ENCODE measurements around the gene PDE4D. TPM values are rescaled to one million over a fixed set of nuclear protein-coding genes. Genes with fewer than 3 reads are reported as not detected.

PDE4D gene
- total RNA-seq, 1 experiment from 2014 or later: 3.3 TPM

- TF ChIP-seq CTCF (IDR thresholded peaks at IDR 0.05) (no peak), FOXP1 (CRISPR knock-in tag; IDR thresholded peaks at IDR 0.05; ENCODE audit: borderline replicate concordance) (no peak), IRF1 (CRISPR knock-in tag; IDR thresholded peaks at IDR 0.05) (no peak), CREM (CRISPR knock-in tag; IDR thresholded peaks at IDR 0.05) (no peak), CBFB (CRISPR knock-in tag; IDR thresholded peaks at IDR 0.05; ENCODE audit: low read depth) (no peak), TEAD4 (CRISPR knock-in tag; IDR thresholded peaks at IDR 0.05) (no peak), MXD4 (CRISPR knock-in tag; IDR thresholded peaks at IDR 0.05; ENCODE audit: borderline replicate concordance) (no peak), GRHL2 (CRISPR knock-in tag; IDR thresholded peaks at IDR 0.05; ENCODE audit: insufficient replicate concordance, severe bottlenecking) (no peak), TEAD1 (CRISPR knock-in tag; IDR thresholded peaks at IDR 0.05) (no peak)
- TF ChIP-seq, protein P1, sequence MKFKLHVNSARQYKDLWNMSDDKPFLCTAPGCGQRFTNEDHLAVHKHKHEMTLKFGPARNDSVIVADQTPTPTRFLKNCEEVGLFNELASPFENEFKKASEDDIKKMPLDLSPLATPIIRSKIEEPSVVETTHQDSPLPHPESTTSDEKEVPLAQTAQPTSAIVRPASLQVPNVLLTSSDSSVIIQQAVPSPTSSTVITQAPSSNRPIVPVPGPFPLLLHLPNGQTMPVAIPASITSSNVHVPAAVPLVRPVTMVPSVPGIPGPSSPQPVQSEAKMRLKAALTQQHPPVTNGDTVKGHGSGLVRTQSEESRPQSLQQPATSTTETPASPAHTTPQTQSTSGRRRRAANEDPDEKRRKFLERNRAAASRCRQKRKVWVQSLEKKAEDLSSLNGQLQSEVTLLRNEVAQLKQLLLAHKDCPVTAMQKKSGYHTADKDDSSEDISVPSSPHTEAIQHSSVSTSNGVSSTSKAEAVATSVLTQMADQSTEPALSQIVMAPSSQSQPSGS (CRISPR knock-in tag; IDR thresholded peaks at IDR 0.05; ENCODE audit: borderline replicate concordance, low read depth): no peak
- H3K9me3 Mint-ChIP-seq: peaks cover 29% of the 10 kb centered on the region
- ChIA-PET POLR2A (no interaction called here), CTCF (no interaction called here)
- no peaks in the 10 kb centered on the region for H3K4me1 Mint-ChIP-seq
- H3K36me3 Mint-ChIP-seq: 0 out of 2 replicates have a peak, but pooled peaks cover 2% of the 10 kb centered on the region
- DNase-seq (ENCODE audit: low spot score) (no peak), ATAC-seq (no peak)
- no peaks in the 10 kb centered on the region for H3K27me3 Mint-ChIP-seq (ENCODE audit: low read depth)
- H3K4me3 Mint-ChIP-seq: no peak overlapping the region
- no peak overlapping the region for H3K27ac Mint-ChIP-seq
These were observed 591.8 kb downstream of the PDE4D start for GRCh38 chr5:59301727-59302126.

GRCh38 chr5:59300930-59301329 is 592.6 kb downstream of the PDE4D start:
- DNase-seq (ENCODE audit: low spot score) (no peak), ATAC-seq (no peak)
- CTCF ChIA-PET: no interaction called here
- 0 out of 2 replicates have a peak, but pooled peaks cover 2% of the 10 kb centered on the region for H3K36me3 Mint-ChIP-seq
- peaks cover 29% of the 10 kb centered on the region for H3K9me3 Mint-ChIP-seq
- POLR2A ChIA-PET: no interaction called here
- no peak overlapping the region for H3K4me3 Mint-ChIP-seq
- no peak overlapping the region for H3K27ac Mint-ChIP-seq
- H3K4me1 Mint-ChIP-seq: no peaks in the 10 kb centered on the region
- TF ChIP-seq ZNF138 (CRISPR knock-in tag; conservative IDR thresholded peaks at IDR 0.05): no peak
- TF ChIP-seq ZNF423 (CRISPR knock-in tag; IDR thresholded peaks at IDR 0.05): no peak
- TF ChIP-seq CDX4 (CRISPR knock-in tag; IDR thresholded peaks at IDR 0.05; ENCODE audit: borderline replicate concordance): no peak
- TF ChIP-seq GABPB1 (CRISPR knock-in tag; IDR thresholded peaks at IDR 0.05): no peak
- no peak for TF ChIP-seq ZNF416 (CRISPR knock-in tag; IDR thresholded peaks at IDR 0.05)
- no peak for TF ChIP-seq ZNF281 (CRISPR knock-in tag; IDR thresholded peaks at IDR 0.05)
- TF ChIP-seq E2F1 (CRISPR knock-in tag; IDR thresholded peaks at IDR 0.05): no peak
- H3K27me3 Mint-ChIP-seq (ENCODE audit: low read depth): no peaks in the 10 kb centered on the region
